Neural progenitor cell (in vitro differentiated cells): ENCODE data around the gene SDE2.

Experiments used
- EZH2 ChIP-seq: fragments of 200-600 bp; sonication (generic); IDR thresholded peaks from 2 replicates; pipeline ENCODE4 v1.6.1; 2017; ENCODE audit warnings: antibody characterized with exemption, mild to moderate bottlenecking, moderate library complexity
- TF ChIP-seq, protein P1 (sequence below): fragments of 200-600 bp; sonication (generic); IDR thresholded peaks from 2 replicates; pipeline ENCODE4 v1.5.1; 2017; ENCODE audit warnings: antibody characterized with exemption, mild to moderate bottlenecking

DNA sequence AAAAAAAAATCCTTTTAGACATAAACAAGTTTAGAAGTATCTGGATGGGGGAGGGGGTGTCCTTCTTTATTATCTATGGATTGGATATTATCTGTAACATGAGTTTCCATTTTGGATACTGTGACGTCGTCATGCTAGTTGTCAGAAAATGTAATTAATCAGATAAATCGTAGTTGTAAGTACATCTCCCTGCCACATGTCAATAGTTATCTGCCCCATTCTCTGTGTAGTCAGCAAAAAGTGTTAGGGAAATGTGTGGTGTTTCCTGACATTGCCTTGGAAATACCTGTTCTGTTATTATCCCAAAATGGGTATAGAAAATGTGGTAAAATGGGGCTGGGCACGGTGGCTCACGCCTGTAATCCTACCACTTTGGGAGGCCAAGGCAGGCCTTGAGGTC, 24.6 kb upstream of the SDE2 start:
- TF ChIP-seq, protein P1, sequence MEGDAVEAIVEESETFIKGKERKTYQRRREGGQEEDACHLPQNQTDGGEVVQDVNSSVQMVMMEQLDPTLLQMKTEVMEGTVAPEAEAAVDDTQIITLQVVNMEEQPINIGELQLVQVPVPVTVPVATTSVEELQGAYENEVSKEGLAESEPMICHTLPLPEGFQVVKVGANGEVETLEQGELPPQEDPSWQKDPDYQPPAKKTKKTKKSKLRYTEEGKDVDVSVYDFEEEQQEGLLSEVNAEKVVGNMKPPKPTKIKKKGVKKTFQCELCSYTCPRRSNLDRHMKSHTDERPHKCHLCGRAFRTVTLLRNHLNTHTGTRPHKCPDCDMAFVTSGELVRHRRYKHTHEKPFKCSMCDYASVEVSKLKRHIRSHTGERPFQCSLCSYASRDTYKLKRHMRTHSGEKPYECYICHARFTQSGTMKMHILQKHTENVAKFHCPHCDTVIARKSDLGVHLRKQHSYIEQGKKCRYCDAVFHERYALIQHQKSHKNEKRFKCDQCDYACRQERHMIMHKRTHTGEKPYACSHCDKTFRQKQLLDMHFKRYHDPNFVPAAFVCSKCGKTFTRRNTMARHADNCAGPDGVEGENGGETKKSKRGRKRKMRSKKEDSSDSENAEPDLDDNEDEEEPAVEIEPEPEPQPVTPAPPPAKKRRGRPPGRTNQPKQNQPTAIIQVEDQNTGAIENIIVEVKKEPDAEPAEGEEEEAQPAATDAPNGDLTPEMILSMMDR = no peak
- no peak for TF ChIP-seq EZH2
